Measurements from ENCODE around the gene ARL14. TPM values are rescaled to one million over a fixed set of nuclear protein-coding genes. Genes with fewer than 3 reads are reported as not detected.
A peak's percentile ranks its signal among the peaks of the same experiment; 100 is the strongest.

Gene ARL14
- total RNA-seq, 1 donor, result not detected

GRCh38 chr3:160661660-160662059 lies 15.3 kb upstream of the ARL14 start:
- DNase-seq (ENCODE audit: low read depth), result no peak
- no peak overlapping the region for H3K4me3 ChIP-seq (ENCODE audit: low read depth, low read length)
- TF ChIP-seq CTCF (IDR thresholded peaks at IDR 0.05; ENCODE audit: insufficient read depth, low read depth, low read length), result no peak

GRCh38 chr3:160665231-160665630 lies 11.7 kb upstream of the ARL14 start:
- no peak overlapping the region for H3K4me3 ChIP-seq (ENCODE audit: low read depth, low read length)
- no peak for DNase-seq (ENCODE audit: low read depth)
- TF ChIP-seq CTCF (IDR thresholded peaks at IDR 0.05; ENCODE audit: insufficient read depth, low read depth, low read length), result no peak

- DNase-seq (ENCODE audit: low read depth), result peak; percentile 93
- TF ChIP-seq CTCF (IDR thresholded peaks at IDR 0.05; ENCODE audit: insufficient read depth, low read depth, low read length), result no peak
Observed at GRCh38 chr3:160665784-160666526, 11.0 kb upstream of the ARL14 start.

DNA sequence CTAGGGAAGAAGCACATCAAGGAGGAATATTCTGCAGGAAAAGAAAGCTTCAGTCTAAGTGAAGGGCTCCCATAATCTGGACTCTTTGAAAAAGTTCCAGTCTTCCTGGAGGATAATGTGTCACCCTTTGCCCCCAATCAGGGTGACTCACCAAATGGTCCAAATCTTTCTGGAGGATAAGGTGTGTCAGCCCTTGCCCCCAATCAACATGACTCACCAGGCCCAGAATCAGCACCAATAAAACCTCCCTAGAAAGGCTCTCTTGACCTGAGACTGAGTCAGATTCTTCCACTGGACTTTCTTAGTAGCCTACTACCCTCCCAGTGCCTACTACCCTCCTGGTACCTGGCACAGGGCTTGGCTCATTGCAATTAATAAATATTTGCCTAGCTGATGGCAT lies 9.5 kb upstream of the ARL14 start:
- TF ChIP-seq CTCF (IDR thresholded peaks at IDR 0.05; ENCODE audit: insufficient read depth, low read depth, low read length), result no peak
- no peak overlapping the region for H3K4me3 ChIP-seq (ENCODE audit: low read depth, low read length)
- DNase-seq (ENCODE audit: low read depth), result peak; percentile 67

More at GRCh38 chr3:160665784-160666526, 11.0 kb upstream of the ARL14 start:
- H3K4me3 ChIP-seq (ENCODE audit: low read depth, low read length), result no peak overlapping the region

DNA sequence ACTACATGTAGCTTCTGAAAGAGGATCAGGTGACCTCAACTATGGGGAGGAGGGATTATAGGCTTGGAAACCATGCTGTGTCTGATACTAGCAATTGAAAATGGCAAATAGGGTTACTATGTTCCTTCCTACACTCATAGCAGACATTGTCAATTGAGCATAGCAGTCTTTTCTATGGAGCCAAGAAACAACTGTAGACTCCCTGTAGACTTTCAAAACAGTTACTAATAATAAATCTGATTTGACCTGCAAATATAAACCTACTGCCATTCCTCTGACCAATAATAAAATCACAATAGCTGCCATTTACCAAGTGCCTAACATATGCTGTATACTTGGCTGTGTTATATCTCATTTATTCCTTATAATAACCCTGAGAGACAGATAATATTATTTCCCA lies 8.5 kb upstream of the ARL14 start:
- no peak for DNase-seq (ENCODE audit: low read depth)
- H3K4me3 ChIP-seq (ENCODE audit: low read depth, low read length), result no peak overlapping the region
- TF ChIP-seq CTCF (IDR thresholded peaks at IDR 0.05; ENCODE audit: insufficient read depth, low read depth, low read length), result no peak

GRCh38 chr3:160671231-160671630 lies 5.7 kb upstream of the ARL14 start:
- DNase-seq (ENCODE audit: low read depth), result peak; percentile 32
- H3K4me3 ChIP-seq (ENCODE audit: low read depth, low read length), result no peak overlapping the region
- no peak for TF ChIP-seq CTCF (IDR thresholded peaks at IDR 0.05; ENCODE audit: insufficient read depth, low read depth, low read length)

- no peak overlapping the region for H3K4me3 ChIP-seq (ENCODE audit: low read depth, low read length)
- DNase-seq (ENCODE audit: low read depth), result no peak
- TF ChIP-seq CTCF (IDR thresholded peaks at IDR 0.05; ENCODE audit: insufficient read depth, low read depth, low read length), result no peak
Observed at GRCh38 chr3:160671995-160672394, 5.0 kb upstream of the ARL14 start.

Measured in fibroblast of villous mesenchyme (primary cell).